Dermis lymphatic vessel endothelial cell (primary cell): Measurements from ENCODE around the gene RPL36A. TPM values are rescaled to one million over a fixed set of nuclear protein-coding genes. Genes with fewer than 3 reads are reported as not detected.

Experiments used
- total RNA-seq: library from RNA; depleted of rRNA; stranded (reverse); fragments of >200 nt; gene quantifications from 2 replicates; pipeline ENCODE4 v1.2.1, GENCODE V29; 2014

The RPL36A gene
- 277 and 518 TPM in 2 replicates for total RNA-seq

DNA sequence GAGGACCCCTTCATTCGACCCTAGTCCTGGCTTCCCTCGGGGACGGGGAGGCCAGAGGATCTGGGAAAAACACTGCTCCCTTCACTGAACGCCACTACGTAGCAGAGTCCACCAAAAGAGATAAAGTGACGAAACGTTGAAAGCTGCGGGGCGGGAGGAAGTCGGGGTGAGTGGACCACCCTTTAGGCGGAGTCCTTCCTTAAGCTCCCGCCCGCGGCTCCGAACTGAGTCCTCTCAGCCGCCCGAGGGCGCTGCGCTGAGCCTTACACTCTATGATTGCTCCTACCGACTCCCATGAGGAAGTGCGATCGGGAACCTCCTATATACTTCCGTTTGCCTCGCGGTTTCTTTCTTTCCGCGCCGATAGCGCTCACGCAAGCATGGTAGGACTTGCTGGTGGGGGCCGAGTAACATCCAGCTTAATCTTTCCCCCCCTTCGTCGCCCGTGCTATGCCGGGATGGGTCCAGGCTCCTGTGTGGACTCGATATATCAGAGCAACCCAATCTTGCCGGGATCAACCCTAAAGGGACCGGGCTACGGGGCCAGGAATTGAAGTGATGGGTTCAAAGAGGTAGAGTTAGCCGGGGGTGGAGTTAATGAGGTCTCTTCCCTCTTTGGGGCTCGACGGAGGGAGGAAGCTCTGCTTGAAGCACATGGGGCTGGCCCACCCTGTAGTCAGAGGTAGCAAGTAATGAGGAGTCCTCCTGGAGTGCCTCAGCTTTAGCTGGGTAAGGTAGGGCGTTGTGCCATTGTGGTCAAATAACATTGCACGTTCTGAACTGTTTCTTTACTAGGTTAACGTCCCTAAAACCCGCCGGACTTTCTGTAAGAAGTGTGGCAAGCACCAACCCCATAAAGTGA is at the start of gene RPL36A:
TSS of gene RPL36A (plus strand) at position 348 of the 862 bp plus-strand sequence. CDS start at position 381, 33 bp downstream.

GRCh38 chrX:101348452-101349192 is 42.2 kb upstream of the RPL36A start, which contains the start of gene TIMM8A:
TIMM8A (minus strand) TSS chrX:101348742; CDS start chrX:101348664, 78 bp downstream.

GRCh38 chrX:101385795-101386541 is 4.8 kb upstream of the RPL36A start, which contains the start of gene BTK:
BTK (minus strand) TSS chrX:101386191; CDS start chrX:101375284, 10,907 bp downstream.

DNA sequence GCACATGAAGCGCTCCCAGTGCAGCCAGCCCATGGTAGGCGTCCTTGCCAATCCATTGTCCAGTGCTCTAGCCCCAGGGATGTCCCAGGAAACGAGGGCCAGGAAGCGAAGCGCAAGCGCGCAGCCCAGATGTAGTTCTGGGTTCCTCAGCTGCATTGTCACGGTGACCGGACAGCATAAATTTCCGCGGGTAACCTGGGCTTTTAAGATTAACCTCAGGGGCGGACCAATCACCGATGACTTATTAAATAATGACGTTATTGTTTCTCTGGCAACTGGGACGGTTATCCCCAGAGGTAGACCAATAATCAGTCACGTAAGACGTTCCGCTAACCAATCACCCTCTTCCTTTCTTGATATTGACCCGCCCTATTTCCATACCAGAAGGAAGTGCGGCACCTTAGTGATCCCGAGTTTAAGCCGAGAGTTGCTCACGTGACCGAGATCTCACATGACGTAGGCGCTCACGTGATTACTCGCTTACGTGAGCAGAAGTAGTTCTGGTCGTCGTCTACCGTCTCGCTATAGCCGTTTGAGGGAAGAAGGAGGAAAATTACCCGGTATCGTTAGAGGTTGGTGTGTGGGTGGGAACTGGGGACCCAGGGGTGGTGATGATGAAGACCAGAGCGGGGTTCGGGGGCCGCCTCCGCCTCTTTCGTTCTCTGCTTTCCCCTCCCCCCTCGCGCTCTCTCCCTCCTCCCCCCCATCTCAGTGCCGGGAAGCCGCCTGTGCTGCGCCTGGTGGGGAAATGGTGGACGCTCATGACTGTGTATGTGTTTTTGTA is 17.1 kb downstream of the RPL36A start, which contains the start of the genes GLA and HNRNPH2:
TSS of gene GLA (minus strand) at position 178 of the 784 bp plus-strand sequence. CDS start at position 156, 22 bp downstream.
TSS of gene HNRNPH2 (plus strand) at position 475 of the 784 bp plus-strand sequence. CDS start 3,767 bp downstream, outside the sequence.

Other genes starting within 250 kb of the RPL36A start
- gene DRP2, start 171.2 kb upstream of the RPL36A start, total RNA-seq, result under 0.01 TPM in 1 of 2 replicates, not detected in the other
- gene TAF7L, start 99.7 kb upstream of the RPL36A start, total RNA-seq, result under 0.01 TPM in 1 of 2 replicates, not detected in the other
- 1.6 and 3.4 TPM in 2 replicates for gene TIMM8A, start 42.3 kb upstream of the RPL36A start, total RNA-seq
- gene BTK, start 4.8 kb upstream of the RPL36A start, total RNA-seq, result not detected in 2 replicates
- 18.4 and 20.2 TPM in 2 replicates for gene GLA, start 16.9 kb downstream of the RPL36A start, total RNA-seq
- gene HNRNPH2, start 17.2 kb downstream of the RPL36A start, total RNA-seq, result 103 and 108 TPM in 2 replicates
- gene ARMCX4, start 94.4 kb downstream of the RPL36A start, total RNA-seq, result 3.9 and 4.0 TPM in 2 replicates
- 53.1 and 75.8 TPM in 2 replicates for gene ARMCX1, start 159.5 kb downstream of the RPL36A start, total RNA-seq
- 44.7 and 48.4 TPM in 2 replicates for gene ARMCX6, start 227.0 kb downstream of the RPL36A start, total RNA-seq
- 78.4 and 86.9 TPM in 2 replicates for gene ARMCX3, start 232.1 kb downstream of the RPL36A start, total RNA-seq